Mesangial cell (primary cell): Measurements from ENCODE around the gene SNX9. TPM values are rescaled to one million over a fixed set of nuclear protein-coding genes. Genes with fewer than 3 reads are reported as not detected.

ENCODE experiments used
- total RNA-seq: library from RNA; depleted of rRNA; stranded (reverse); fragments of >200 nt; gene quantifications from 2 replicates; pipeline ENCODE4 v1.2.3, GENCODE V29; 2015

Gene SNX9
- total RNA-seq = 33.0 and 38.6 TPM in 2 replicates

DNA sequence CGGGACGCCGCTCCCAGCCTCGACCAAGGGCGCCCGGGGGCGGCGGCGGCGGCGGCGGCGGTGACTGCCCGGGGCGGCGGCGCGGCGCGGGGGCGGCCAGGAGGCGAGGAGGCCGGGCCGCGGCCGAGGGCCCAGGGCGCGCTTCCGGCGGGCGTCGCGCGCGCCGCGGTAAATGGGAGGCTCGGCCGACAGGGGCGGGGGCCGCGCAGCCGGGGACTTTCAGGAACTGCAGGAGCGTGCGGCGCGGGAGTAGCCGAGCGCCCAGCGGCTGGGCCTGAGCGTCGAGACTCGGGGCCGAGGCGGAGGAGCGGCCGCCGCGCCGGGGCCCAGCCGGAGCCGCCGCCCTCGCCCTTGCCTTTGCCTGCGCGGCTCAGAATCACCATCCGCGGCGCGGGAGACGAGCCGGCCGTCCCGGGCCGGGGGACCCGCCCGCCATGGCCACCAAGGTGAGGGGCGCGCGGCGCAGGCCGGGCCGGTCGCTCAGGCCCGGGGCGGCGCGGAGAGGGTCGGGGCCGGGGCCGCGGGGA is at the start of gene SNX9:
Gene SNX9, plus strand, starts transcription at position 246 of the 527 bp plus-strand sequence. Its CDS starts 189 bp downstream, at position 435.

DNA sequence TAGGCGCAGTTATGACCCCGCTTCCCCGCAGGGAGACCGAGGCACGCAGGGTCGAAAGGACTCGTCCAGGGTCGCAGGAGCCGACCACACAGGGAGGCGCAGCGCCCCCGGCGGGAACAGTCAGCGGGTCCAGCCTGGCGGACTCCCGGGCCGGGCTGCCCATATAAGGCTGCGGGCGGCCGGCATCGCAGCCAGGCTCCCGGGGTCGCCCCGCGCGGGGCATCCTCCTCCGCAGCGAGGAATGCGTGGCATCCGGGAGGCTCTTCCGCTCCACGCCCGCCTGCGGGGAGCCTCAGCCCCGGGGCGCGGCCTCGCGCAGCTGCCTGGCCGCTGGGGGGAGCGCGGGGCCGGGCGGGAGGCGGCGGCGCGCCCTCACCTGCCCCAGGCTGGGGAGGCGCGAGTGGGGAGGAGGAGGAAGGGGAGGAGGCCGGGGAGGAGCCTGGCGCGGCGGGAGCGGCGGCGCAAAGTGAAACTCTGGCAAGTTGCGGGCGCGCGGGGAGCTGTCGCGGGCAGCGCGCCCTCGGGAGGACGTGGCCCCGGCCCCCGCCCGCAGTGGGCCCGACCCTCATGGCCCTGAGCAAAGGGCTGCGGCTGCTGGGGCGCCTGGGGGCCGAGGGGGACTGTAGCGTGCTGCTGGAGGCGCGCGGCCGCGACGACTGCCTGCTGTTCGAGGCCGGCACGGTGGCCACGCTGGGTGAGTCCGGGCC is 158.5 kb downstream of the SNX9 start, which contains the start of gene SYNJ2:
Gene SYNJ2, plus strand, starts transcription at position 469 of the 707 bp plus-strand sequence. Its CDS starts 99 bp downstream, at position 568.

Other genes starting within 250 kb of the SNX9 start
- 33.7 and 39.3 TPM in 2 replicates for gene SYNJ2, start 158.6 kb downstream of the SNX9 start, total RNA-seq